Stimulated activated effector memory CD8-positive, alpha-beta T cell treated with anti-CD3 and anti-CD28 coated beads, Interleukin-12 subunit alpha, Interleukin-12 subunit beta, amount 100 ng/mL, for 72 hours (primary cell): Measurements from ENCODE around the gene KSR1.

Source experiments
- ATAC-seq: fragments of 150-1000 bp; cut with Tn5 transposase; 2 replicates; pipeline ENCODE4 v1.10.0; 2021
- DNase-seq, 2 donors: peaks; one replicate each; pipeline ENCODE4 v3.0.0; 2021 to 2022; ENCODE audit warnings: low spot score in 2 of 2
- H3K27ac Mint-ChIP-seq: one replicate; pipeline ENCODE4 v1.8.0; 2022; ENCODE audit warnings: mild to moderate bottlenecking, mixed read lengths
- H3K36me3 Mint-ChIP-seq: one replicate; pipeline ENCODE4 v1.8.0; 2022; ENCODE audit warnings: mild to moderate bottlenecking, mixed read lengths
- H3K4me1 Mint-ChIP-seq: one replicate; pipeline ENCODE4 v1.8.0; 2022; ENCODE audit warnings: mixed read lengths
- H3K4me3 Mint-ChIP-seq: one replicate; pipeline ENCODE4 v1.8.0; 2022; ENCODE audit warnings: mild to moderate bottlenecking, mixed read lengths
- H3K9me3 Mint-ChIP-seq: one replicate; pipeline ENCODE4 v1.8.0; 2022; ENCODE audit warnings: mixed read lengths

Gene KSR1

DNA sequence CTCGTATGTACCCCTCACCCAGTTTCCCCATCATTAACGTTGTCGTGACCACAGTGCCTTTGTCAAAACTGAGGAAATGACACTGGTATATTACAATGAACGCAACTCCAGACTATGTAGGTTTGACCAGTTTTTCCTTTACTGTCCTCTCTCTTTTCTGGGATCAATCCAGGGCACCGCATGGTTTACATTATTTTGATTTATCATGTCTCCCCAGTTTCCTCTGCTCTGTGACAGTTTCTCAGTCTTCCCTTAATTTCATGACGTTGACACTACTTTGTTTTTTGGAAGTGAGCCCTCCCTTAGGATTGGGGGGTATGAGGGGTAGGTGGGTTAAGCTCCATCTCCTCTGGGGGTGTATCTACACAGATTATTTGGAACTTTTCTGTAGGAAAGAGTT, 98.7 kb downstream of the KSR1 start:
- ATAC-seq, result no peak
- Mint-ChIP-seq H3K9me3 (no peaks in the 10 kb centered on the region), H3K27ac (no peak overlapping the region), H3K4me3 (no peak overlapping the region), H3K4me1 (peaks cover 34% of the 10 kb centered on the region), H3K36me3 (peaks cover 49% of the 10 kb centered on the region)
- no peak for DNase-seq

DNA sequence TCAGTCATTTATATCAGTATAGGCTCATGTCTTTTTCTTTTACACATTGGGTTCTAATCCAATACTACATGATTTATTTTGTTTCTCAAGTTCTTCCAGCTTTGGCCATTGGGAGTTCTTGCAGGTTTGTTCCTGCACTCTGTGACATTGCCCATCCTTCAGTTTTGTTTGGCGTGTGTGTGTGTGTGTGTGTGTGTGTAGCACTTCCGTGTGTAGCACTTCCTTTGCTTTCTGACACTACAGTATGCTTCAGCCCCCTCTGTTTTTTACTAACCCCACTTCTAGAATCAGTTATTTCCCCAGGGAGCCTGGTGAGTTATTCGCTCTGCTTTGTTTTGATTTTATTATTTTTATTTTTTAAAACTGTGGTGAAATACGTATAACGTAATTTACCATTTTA, 99.1 kb downstream of the KSR1 start:
- H3K27ac Mint-ChIP-seq, result no peak overlapping the region
- H3K9me3 Mint-ChIP-seq, result no peaks in the 10 kb centered on the region
- H3K4me3 Mint-ChIP-seq, result no peak overlapping the region
- H3K36me3 Mint-ChIP-seq, result peaks cover 50% of the 10 kb centered on the region
- DNase-seq (no peak), ATAC-seq (no peak)
- H3K4me1 Mint-ChIP-seq, result peaks cover 34% of the 10 kb centered on the region

DNA sequence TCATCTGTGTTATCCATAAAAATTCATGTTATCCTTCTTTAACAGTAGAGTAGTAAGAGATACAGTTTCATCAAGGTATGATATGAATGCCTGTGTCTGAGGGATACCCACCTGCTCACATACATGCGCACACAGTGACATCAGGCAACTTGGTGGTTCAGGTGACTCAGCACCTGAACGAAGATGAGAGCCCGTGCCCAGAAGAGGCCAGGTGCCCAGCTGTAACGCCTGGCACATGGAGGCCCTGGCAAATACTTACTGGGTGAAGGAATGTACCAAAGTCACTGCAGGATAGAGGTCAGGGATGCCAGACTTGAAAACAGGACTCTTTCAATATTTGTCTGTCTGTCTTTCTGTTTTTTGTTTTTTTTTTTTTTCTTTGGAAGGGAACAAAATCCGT, 102.1 kb downstream of the KSR1 start:
- DNase-seq (no peak), ATAC-seq (no peak)
- Mint-ChIP-seq H3K36me3 (peaks cover 36% of the 10 kb centered on the region), H3K4me1 (peaks cover 20% of the 10 kb centered on the region), H3K27ac (peak overlapping the region; percentile 63), H3K9me3 (no peaks in the 10 kb centered on the region), H3K4me3 (no peak overlapping the region)

DNA sequence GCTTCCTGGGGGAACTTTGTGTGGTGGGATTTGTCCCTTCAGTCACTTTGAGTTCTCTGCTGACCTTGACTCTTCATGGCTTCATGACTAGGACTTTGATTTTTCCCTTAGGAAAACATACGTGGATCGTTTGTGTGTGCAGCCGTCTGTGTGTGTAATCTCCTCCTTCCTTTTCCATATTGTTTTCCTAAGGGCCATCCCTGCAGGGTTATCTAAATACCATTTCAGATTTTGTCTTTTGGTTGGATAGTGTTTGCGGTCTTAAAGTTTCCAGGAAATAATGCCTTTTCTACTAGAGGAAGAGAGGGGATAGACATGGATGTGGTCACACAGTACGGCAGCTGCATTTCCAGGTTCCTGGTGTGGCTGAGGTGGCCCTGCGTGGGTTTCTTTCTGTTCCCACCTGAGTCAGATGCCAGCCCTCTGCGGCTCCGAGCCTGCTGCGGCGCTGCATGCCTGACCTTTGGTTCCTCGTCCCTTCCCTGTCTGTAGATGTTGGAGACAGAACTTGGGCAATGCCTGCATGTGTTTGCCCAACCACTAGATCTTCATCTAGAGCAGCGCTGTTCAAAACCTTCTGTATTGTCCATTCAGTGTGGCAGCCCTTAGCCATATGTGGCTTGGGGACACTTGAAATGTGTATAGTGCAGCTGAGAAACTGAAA, 102.7 kb downstream of the KSR1 start:
- no peak for DNase-seq
- ATAC-seq, result no peak
- Mint-ChIP-seq H3K4me3 (no peak overlapping the region), H3K9me3 (no peaks in the 10 kb centered on the region), H3K27ac (peak overlapping the region; percentile 63), H3K36me3 (peaks cover 33% of the 10 kb centered on the region), H3K4me1 (peaks cover 26% of the 10 kb centered on the region)

DNA sequence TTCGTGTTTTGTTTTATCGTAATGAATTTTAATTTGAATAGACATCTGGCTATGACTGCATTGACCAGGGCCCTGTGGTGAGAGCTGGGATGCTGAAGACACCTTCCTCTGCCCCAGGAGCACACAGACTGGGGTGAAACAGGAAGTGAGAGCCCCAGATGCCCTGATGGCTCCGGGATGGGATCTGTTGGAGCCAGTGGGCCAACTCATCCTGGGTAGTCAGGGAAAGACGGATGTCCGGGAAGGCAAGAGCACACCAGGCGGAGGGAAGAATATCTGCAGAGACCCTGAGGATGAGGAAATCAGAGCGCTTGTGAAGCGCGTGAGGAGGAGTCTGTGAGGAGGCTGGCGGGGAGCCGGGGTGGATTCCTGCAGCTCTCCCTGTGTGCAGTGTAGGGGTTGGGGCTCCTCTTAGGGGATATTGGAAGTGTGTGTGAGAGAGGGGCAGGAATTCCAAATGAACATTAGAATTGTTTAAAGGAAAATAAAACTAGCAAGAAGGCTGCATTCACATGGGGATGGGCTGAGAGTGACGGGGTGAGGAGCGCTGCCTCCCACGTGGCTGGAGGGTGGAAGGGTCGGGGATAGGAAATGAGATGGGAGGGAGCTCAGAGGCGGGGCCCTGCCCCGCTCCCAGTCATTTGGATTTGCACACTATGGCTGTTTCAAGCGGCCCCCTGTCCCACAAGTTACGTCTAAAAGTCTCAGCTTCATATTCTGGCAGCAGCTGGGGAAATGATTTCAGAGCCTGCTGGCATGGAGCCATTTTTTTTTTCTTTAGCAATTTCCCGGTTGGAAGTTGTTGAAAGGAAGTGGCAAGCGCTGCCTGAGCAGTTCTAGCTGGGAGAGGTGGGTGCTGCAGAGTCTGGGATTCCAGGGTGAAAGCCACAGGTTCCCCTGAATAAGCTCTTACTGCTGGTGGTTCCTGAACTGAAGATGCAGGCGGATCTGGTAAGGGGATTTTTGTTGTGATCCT, 103.5 kb downstream of the KSR1 start:
- Mint-ChIP-seq H3K4me1 (peaks cover 32% of the 10 kb centered on the region), H3K9me3 (no peaks in the 10 kb centered on the region), H3K27ac (peak overlapping the region; percentile 63), H3K4me3 (no peak overlapping the region), H3K36me3 (peaks cover 29% of the 10 kb centered on the region)
- no peak for DNase-seq
- no peak for ATAC-seq

DNA sequence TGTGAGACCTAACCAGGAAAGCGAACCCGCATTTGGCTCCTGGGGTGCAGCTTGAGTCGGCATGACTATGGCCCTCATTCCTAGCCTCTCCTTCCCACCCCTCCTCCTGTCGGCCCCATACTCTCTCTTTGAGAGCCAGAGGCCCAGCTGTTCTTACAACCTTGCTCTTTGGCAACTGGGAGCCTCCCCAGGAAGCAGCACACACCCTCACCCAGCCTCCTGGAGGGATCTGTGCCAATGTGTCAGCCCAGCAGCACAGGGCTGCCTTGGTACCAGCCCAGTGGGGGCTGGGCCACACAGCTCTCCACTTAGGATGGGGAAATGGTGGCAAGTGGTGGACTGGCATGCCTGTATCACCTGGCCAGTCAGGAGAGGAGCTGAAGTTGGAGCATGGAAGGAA, 104.4 kb downstream of the KSR1 start:
- no peak overlapping the region for H3K4me3 Mint-ChIP-seq
- DNase-seq (no peak), ATAC-seq (no peak)
- peaks cover 23% of the 10 kb centered on the region for H3K36me3 Mint-ChIP-seq
- H3K9me3 Mint-ChIP-seq, result no peaks in the 10 kb centered on the region
- no peak overlapping the region for H3K27ac Mint-ChIP-seq
- H3K4me1 Mint-ChIP-seq, result peaks cover 30% of the 10 kb centered on the region

DNA sequence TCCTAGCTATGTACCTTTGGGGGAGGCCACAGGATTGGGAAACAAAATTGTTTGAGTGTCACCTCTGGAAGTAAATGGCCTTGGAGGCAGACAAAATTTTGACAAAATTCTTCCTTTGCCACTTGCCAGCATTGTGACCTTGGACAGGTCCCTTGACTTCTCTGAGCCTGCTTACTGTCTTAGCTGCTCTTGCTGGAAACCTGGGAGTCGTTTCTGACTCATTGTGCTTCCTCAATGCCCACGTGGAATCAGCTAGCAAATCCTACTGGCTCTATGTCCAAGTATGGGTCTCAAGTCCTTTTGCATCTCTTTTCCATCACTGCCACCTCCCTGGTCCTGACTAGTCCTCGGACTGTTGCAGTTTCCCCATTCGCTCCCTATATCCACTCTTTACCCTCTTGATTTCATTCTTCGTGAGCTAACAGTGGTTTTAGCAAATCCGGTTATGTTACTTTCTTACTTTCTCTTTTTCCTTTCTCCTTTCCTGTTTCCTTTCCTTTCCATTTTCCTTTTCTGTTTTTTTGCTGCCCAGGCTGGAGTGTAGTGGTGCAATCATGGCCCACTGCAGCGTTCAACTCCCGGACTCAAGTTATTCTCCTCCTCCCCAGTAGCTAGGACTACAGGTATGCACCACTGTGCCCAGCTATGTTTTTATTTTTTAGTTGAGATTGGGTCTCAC, 106.7 kb downstream of the KSR1 start:
- Mint-ChIP-seq H3K9me3 (no peaks in the 10 kb centered on the region), H3K36me3 (peaks cover 13% of the 10 kb centered on the region), H3K4me3 (no peak overlapping the region), H3K4me1 (peaks cover 46% of the 10 kb centered on the region), H3K27ac (no peak overlapping the region)
- ATAC-seq (no peak), DNase-seq (no peak)

DNA sequence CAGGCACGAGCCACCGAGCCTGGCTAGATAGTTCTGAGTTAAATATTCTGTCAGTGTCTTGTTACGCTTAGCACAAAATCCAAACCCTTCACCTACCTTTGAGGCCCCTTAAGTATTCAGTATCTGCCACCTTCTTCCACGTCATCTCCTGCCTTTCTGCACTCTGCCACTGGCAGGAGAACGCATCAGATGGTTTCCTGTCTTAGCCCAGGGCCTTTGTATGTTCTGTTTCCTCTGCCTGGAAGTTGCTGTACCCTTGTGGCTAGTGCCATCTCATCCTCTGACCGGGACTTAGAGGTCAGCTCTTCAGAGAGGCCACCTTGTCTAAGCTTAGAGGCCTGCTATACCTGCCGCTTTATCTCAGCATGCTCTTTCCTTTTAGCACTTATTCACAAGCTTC, 107.3 kb downstream of the KSR1 start:
- no peak for ATAC-seq
- H3K4me3 Mint-ChIP-seq, result no peak overlapping the region

DNA sequence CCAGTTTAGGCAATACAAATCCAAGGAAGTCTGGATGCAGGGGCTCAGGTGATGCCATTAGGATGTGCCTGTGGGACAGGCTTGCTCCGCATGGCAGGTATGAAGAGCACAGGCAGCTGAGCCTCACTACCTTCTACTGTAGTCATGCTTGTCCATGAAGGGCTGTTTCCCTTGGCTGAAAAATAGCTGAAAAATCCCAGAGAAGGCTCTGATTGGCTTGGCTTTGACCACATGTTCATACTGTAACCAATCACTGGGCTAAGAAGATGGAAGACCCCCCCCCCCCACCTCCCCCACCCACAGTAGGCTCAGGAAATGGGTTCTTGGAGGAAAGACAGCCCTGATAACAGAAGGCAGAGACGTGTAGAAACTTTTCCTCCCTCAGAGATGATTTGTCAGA, 108.2 kb downstream of the KSR1 start:
- DNase-seq, result no peak
- H3K4me3 Mint-ChIP-seq, result no peak overlapping the region
- H3K4me1 Mint-ChIP-seq, result peaks cover 58% of the 10 kb centered on the region
- no peaks in the 10 kb centered on the region for H3K9me3 Mint-ChIP-seq
- peaks cover 14% of the 10 kb centered on the region for H3K36me3 Mint-ChIP-seq
- no peak for ATAC-seq
- no peak overlapping the region for H3K27ac Mint-ChIP-seq

More for the DNA sequence above, 107.3 kb downstream of the KSR1 start:
- no peak overlapping the region for H3K27ac Mint-ChIP-seq
- no peak for DNase-seq
- peaks cover 8% of the 10 kb centered on the region for H3K36me3 Mint-ChIP-seq
- H3K9me3 Mint-ChIP-seq, result no peaks in the 10 kb centered on the region
- H3K4me1 Mint-ChIP-seq, result peaks cover 51% of the 10 kb centered on the region

DNA sequence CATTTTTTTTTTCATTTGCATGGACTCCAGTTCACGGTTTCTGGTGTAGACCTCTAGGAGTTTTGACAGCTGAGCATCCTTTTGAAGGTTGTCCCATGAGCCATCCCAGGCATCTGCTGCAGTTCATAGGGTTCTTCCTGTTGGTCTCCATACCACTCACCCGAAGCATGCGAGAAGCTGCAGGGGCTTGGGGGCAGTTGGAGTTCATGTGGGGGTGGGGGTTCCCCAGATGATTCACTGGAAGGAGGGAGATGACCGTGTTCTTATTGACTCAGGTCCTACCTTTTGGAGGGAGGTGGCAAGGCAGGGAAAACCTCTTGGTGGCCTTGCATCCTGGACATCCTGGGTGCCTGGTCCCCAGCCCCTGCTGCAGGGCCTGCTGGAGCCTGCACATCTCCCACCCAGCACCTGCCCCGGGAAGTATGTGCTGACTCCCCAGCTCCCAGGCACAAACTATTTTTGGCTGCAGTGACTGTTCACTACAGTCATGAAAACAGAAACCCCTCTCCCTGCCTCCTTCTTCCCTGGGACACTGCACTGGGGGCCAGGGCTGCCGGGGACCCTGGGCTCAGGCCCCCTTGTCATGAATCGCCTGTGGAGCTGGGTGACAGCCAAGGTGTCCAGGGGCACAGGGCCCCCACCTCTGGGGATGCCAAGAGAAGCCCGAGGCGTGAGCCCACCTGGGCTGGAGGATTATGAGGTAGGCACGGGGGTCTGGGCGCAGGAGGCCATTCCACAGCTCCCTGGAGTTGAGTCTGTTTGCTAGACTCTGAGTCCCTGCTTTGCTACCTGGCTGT, 109.8 kb downstream of the KSR1 start:
- peak overlapping the region; percentile 38 for H3K27ac Mint-ChIP-seq
- ATAC-seq (peak; percentile 75), DNase-seq (no peak)
- H3K9me3 Mint-ChIP-seq, result no peaks in the 10 kb centered on the region
- H3K36me3 Mint-ChIP-seq, result peaks cover 12% of the 10 kb centered on the region
- H3K4me1 Mint-ChIP-seq, result peaks cover 68% of the 10 kb centered on the region
- peak overlapping the region; percentile 13 for H3K4me3 Mint-ChIP-seq

DNA sequence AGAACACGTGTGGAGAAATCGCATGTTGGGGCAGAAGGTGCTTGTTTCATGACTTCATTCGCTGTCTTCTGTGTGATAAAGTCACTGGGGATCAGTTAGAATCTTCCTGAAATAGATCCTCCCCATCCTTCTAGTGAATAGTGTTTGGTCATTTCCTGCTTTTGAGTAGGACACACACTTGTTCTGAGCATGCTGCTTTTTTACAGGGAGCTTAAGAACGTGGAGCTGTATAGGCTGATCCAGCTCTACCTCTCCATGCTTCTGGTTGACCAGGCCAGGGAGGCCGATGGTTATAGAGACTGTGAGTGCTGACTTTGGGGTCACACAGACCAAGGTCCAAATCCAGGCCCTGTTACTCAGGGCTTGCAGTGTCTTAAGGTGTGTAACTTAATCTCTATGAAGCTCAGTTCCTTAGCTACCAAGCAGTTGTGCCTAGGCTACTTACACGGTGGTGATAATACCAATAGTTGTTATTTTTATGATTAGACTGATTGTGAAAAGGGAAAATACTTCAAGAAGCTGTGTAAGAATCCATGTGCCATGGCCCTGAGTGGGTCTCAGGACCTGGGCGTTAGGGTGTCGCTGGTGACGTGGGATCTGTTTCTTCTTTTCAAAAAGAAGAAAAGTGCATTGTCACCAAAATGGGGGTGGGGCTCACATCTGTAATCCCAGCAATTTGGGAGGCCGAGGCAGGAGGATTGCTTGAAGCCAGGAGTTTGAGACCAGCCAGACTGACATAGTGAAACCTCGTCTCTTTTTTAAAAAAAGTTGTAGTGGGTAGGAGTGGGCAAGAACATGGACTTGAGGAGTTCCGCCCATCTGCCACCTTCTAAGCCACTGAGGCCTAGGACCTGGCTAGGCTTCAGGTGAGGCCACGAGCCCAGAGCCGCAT, 110.7 kb downstream of the KSR1 start:
- no peak for DNase-seq
- H3K9me3 Mint-ChIP-seq, result no peaks in the 10 kb centered on the region
- peak overlapping the region; percentile 13 for H3K4me3 Mint-ChIP-seq
- H3K4me1 Mint-ChIP-seq, result peaks cover 77% of the 10 kb centered on the region
- H3K27ac Mint-ChIP-seq, result peak overlapping the region; percentile 38
- H3K36me3 Mint-ChIP-seq, result peaks cover 12% of the 10 kb centered on the region
- ATAC-seq, result no peak

DNA sequence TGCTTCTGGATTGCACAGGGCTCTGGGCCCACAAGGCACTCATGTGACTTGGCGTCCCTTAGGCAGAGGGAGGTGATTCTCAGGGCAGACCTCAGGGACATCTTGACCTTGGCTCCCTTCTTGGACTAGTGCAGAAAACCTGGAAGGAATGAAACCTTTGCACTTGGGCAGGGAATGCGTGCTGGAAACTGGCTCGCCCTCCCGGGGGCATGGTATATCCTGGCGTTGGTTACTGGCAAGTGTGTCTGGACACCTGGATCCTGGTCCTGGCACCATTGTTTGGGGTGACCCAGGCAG, 111.3 kb downstream of the KSR1 start:
- peaks cover 12% of the 10 kb centered on the region for H3K36me3 Mint-ChIP-seq
- H3K9me3 Mint-ChIP-seq, result no peaks in the 10 kb centered on the region
- ATAC-seq, result no peak
- no peak for DNase-seq
- H3K4me3 Mint-ChIP-seq, result no peak overlapping the region
- no peak overlapping the region for H3K27ac Mint-ChIP-seq
- peaks cover 83% of the 10 kb centered on the region for H3K4me1 Mint-ChIP-seq

DNA sequence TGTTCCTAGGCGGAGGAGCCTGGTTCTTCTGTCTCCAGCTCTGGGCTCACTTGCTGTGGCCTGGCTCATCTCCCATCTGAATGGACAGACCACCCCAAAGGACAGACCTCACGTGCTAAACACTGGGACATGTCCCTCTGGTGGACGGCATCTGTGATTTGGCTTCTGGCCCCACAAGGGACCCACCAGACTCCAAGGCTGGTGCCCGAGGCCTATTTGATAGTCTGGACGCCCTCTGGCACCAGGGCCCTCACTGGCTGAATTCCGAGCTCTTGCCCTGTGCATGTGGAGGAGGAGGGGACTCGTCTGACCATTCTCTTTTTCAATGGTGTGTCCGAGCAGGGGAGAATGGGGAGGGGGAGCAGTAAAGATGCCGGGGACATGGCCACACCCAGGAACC, 112.0 kb downstream of the KSR1 start:
- Mint-ChIP-seq H3K27ac (peak overlapping the region; percentile 93), H3K4me3 (peak overlapping the region; percentile 40), H3K36me3 (peaks cover 12% of the 10 kb centered on the region), H3K4me1 (peaks cover 86% of the 10 kb centered on the region), H3K9me3 (no peaks in the 10 kb centered on the region)
- ATAC-seq, result no peak
- no peak for DNase-seq

DNA sequence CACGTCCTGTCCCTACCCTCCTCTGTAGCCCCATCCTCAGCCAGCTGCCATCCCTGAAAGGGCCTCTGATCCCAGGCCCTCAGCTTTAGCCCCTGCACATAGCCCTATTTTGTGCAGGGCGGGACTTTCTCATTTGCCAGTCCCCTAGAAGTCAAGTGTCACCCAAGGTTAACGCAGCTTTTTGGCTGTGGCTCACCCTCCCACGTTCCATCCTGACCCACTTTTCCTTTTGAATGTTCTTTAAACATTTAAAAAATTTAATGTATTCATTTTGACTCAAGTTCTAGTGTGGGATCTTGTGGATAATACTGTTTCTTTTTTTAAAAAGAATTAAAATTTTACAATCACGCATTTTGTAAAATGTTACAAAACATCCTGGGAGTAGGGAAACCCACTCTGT, 112.6 kb downstream of the KSR1 start:
- DNase-seq, result no peak
- no peaks in the 10 kb centered on the region for H3K9me3 Mint-ChIP-seq
- ATAC-seq, result no peak
- H3K27ac Mint-ChIP-seq, result peak overlapping the region; percentile 93
- peaks cover 85% of the 10 kb centered on the region for H3K4me1 Mint-ChIP-seq
- peak overlapping the region; percentile 40 for H3K4me3 Mint-ChIP-seq
- H3K36me3 Mint-ChIP-seq, result peaks cover 12% of the 10 kb centered on the region
